Hematopoietic multipotent progenitor cell treated with erythropoietin and hydrocortisone succinate and interleukin-3 and kit ligand, for 15 days (in vitro differentiated cells): ENCODE data around the gene TCERG1L.

Source experiments
- DNase-seq: peaks from one replicate; pipeline ENCODE4 v3.0.0-alpha.2; 2015; ENCODE audit warnings: low spot score

The TCERG1L gene

GRCh38 chr10:131099028-131099726, 212.3 kb downstream of the TCERG1L start:
- no peak for DNase-seq

- DNase-seq, result no peak
Measured at GRCh38 chr10:131098416-131098952, 213.0 kb downstream of the TCERG1L start.

DNA sequence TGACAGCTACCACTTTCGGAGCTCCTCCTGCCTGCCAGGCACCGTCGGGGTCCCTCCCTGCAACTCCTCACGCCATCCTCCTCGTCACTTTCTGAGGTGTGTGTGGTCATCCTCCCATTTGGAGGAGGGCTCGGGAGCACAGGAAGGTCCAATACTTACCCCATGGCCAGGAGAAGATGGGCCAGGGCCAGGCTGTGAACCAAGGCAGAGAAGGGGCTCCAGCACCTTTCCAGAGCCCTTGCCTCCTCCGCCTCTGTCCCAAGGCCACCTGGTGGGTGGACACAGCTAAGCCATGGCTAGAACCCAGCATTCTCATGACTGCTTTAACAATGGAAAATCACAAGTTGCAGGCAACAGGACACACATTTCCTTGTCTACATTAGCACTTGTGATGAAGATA, 215.5 kb downstream of the TCERG1L start:
- no peak for DNase-seq

DNA sequence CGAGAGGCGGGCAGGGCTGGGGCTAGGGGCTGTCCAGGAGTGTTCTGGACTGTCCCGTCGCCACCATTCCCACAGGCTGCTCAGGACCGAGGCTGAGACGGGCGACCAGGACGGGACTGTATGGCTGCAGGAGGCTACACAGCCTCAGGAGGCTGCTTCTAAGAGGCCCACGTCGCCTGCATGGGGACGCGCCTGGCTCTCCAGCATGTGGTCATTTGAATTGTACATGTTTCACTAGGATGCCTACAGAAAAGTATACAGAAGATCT, 216.3 kb downstream of the TCERG1L start:
- DNase-seq, result no peak

- DNase-seq, result no peak
Measured at GRCh38 chr10:131094527-131095312, 216.8 kb downstream of the TCERG1L start.

- no peak for DNase-seq
Measured at GRCh38 chr10:131093795-131094366, 217.6 kb downstream of the TCERG1L start.

DNA sequence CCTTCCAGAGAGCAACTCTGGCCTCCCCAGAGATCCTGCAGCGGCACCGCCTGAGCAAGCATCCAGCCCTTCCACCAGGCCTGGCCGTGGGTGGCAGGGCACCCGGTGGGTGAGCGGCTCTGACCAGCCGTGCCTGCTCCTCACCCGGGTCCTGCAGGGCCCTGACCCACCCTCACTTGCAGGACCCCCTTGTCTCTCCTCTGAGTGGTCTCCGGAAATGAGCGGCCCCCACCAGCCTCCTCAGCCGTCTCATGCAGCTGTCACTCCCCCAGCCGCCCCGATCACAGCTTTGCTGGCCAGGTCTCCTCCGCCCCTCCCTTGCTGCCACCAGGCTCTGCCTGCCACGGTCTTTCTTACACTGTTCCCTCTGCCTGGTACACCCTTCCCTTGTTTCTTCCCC, 218.2 kb downstream of the TCERG1L start:
- DNase-seq, result no peak

- no peak for DNase-seq
Measured at GRCh38 chr10:131092876-131093275, 218.6 kb downstream of the TCERG1L start.

DNA sequence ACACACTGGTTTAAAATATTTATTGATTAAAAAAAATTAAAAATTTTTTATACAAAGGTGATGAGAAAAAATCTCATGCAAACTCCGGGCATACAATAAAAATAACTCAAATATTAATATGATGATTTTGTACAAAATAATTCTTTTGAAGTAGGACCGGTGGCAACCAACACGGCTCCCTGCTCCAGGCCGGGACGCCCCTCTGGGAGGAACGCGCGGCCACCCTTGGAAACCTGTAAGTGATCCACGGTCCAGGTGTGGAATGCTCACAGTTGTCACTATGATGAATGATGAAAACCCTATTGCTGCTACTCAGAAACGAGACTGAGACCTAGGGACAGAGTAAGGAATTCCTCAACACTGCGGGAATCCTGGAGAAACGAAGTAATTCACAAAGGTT, 219.1 kb downstream of the TCERG1L start:
- no peak for DNase-seq

DNA sequence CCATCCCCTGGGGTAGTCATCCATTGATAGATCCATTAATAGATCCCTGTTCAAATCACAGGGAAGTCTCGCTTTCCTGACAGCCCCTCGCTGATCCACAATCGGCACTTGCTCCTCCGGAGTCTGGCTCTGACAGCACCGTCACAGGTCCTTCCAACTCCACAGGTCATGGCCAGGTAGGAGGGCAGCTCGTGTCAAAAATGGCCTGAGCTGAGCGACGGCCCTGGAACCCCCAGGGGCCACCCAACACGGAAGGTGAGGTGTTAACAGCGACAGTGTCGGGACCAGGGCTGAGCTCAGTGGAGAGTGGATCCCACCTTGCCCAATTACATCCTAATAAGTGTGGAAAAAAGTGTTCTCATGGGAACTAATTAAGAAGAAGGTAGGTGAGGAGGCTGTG, 219.8 kb downstream of the TCERG1L start:
- no peak for DNase-seq

DNA sequence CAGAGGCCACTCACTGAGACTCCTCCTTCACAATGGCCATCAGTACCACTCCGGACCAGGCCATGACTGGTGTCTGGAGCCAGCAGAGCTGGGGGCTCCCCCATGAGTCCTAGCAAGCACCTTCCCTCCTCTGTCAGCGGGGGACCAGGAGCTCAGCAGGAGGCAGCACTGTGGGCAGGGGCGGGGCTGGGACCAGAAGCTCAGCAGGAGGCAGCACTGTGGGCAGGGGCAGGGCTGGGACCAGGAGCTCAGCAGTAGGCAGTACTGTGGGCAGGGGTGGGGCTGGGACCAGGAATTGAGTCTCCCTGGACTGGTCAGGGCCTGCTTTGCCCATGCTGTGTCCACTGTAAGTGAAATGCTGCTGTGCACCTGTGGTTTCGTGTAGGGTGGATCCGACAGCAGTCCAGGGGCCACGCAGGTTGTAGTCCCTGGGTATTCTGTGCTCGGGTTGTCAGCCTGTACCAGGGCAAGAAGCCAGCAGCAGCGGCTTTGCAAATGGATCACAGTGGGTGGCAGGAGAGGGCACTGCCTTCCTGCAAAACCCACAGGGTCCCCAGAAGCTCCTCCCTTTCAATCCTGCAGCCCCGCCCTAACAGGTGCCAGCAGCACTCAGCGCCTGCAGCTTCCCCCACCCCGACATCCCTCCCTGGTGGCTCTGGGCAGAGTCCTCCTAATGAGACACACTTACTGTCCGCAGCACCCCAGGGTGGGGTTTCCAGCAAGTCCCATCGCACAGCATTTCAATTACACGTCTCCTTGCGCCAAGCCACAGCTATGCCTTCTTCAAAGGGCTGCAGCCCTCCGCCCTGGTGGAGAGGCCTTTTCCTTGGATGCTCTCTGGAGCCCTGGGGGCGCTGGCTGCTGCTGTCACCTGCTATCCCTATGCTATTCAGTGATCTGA, 220.5 kb downstream of the TCERG1L start:
- no peak for DNase-seq

- no peak for DNase-seq
Measured at GRCh38 chr10:131089861-131090260, 221.7 kb downstream of the TCERG1L start.

- DNase-seq, result no peak
Measured at GRCh38 chr10:131089150-131089549, 222.4 kb downstream of the TCERG1L start.

GRCh38 chr10:131088619-131089018, 222.9 kb downstream of the TCERG1L start:
- no peak for DNase-seq

DNA sequence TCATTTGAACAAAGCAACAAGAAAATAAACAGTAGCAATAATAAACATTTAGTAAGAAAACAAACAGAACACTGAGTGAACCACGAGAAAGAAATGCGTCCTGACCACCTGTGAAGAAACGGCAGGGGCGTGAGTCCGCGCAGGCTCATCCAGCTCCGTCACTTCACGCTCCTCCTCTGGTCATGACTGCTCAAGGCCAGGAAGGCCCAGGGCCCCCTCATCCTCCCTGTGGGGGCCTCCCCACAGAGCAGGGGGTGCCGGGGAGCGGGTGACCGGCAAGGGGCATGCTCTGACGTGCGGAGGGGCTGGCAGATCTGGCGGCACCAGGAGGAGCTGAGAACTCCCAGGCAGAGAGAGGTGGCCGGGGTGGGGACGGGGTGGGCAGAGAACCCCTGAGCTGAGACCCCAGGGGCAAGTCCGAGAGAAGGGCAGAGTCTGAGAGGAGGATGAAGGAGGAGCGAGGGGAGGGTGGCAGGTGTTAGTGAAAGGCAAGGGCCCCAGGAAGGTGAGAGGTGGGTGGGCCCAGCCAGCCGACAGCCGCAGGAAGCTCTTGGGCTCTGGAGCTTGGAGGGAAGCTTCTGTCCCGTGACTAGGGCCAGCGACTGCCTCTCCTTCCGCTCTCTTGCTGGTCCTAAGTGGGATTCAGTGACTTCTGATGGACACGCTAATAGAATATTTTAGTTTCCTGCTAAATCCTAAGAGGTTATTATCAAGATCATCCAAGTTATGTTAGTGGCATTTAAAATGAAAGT, 223.9 kb downstream of the TCERG1L start:
- no peak for DNase-seq

- DNase-seq, result no peak
Measured at GRCh38 chr10:131086511-131086910, 225.0 kb downstream of the TCERG1L start.

DNA sequence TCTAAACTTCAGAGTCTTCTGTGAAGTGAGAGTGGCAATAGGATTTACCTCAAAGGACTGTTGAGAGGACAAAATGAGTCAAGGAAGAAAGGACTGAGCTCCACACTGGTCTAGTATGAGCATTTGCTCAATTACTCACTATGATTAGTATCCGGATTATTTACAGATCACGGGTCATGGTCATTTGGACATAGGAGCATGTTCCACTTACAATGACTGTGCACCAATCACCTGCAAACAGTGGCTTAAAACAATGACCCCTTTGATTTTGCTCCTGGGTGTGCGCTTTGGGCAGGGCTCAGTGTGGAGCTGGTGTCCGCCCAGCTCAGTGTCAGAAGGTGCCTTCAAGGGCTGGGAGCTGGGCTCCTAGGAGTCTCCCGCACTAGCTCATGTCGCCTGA, 225.4 kb downstream of the TCERG1L start:
- DNase-seq, result no peak

- no peak for DNase-seq
Measured at GRCh38 chr10:131085091-131085860, 226.2 kb downstream of the TCERG1L start.

- no peak for DNase-seq
Measured at GRCh38 chr10:131084791-131085090, 226.8 kb downstream of the TCERG1L start.

DNA sequence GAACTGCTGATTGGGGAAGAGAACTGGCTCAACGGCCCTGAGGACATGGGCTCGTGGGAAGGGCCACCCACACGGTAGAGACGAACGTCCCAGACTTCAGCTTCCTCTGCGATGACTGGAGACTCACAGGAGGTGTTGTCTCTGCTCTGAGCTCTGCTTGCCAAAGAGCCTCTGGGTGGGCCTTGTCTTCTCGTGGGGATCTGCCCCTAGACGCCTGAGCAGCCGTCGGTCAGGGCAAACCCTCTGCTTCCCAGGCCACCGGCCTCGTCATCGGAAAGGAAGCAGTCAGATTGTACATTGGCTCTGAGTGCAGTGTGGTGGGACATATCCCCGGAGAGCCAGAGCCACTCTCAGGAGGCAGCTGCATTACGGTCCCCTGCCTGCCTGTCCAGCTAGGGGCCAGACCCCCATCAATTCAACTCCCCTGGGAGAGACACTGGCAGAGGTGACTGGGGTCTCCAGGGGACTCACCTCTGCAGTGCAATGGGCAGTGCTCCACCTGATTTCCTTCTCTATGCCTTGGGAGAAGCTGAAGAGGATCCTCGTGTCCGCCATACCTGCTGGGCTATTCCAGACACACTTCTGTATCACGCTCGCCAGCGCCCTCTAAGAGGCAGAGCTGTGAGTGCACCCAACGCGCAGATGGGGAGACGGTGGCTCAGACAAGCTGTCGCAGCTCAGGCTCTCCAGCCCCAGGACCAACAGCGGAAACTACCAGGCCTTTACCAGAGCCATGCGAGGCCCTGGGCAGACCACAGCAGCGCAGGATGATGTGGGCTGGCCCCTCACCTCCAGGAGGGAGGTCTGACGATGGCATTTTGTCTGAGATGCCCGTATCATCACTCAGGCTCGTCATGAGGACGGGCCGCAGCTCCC, 227.4 kb downstream of the TCERG1L start:
- no peak for DNase-seq
